Esophagus muscularis mucosa (tissue), 4 donors: ENCODE measurements around the gene DCST2. TPM values are rescaled to one million over a fixed set of nuclear protein-coding genes. Genes with fewer than 3 reads are reported as not detected.

Experiments
- DNase-seq: peaks from one replicate; pipeline ENCODE4 v3.0.0-alpha.2; 2017; ENCODE audit errors: extremely low spot score
- H3K27ac ChIP-seq, 4 donors: fragments of 200-600 bp; sonication (generic); replicated peaks in 1 of 4; 1 replicate in 3 of 4; 2 replicates in 1 of 4; pipeline ENCODE4 v1.5.1; 2016 to 2019; ENCODE audit warnings: mild to moderate bottlenecking in 1 of 4
- H3K27me3 ChIP-seq, 4 donors: fragments of 200-600 bp; sonication (generic); one replicate each; pipeline versions ENCODE4 v1.5.1 to v1.6.0; 2016 to 2019
- H3K36me3 ChIP-seq, 4 donors: fragments of 200-600 bp; sonication (generic); one replicate each; pipeline ENCODE4 v1.5.1; 2016 to 2019
- H3K4me1 ChIP-seq, 4 donors: fragments of 200-600 bp; sonication (generic); one replicate each; pipeline ENCODE4 v1.5.1; 2016 to 2019
- H3K4me3 ChIP-seq, 4 donors: fragments of 200-600 bp; sonication (generic); 1 replicate in 2 of 4; 2 replicates in 2 of 4; pipeline ENCODE4 v1.5.1; 2016 to 2019; ENCODE audit warnings: mild to moderate bottlenecking in 4 of 4, moderate library complexity in 1 of 4
- H3K9me3 ChIP-seq, 4 donors: fragments of 200-600 bp; sonication (generic); 1 replicate in 3 of 4; 2 replicates in 1 of 4; pipeline ENCODE4 v1.5.1; 2016 to 2019
- CTCF ChIP-seq, 3 experiments: fragments of 200-600 bp in 2 of 3; fragments of 450-650 bp in 1 of 3; sonication (generic) in 2 of 3; IDR thresholded peaks; one replicate each; pipeline ENCODE4 v1.5.1; 2017 to 2019; ENCODE audit warnings: antibody characterized with exemption in 3 of 3, mild to moderate bottlenecking in 2 of 3, moderate library complexity in 1 of 3
- EP300 ChIP-seq: sonication (generic); formaldehyde crosslinking; IDR thresholded peaks from one replicate; pipeline ENCODE4 v1.6.1; 2017; ENCODE audit warnings: antibody characterized with exemption
- POLR2A ChIP-seq: fragments of 450-650 bp; IDR thresholded peaks from one replicate; pipeline ENCODE4 v1.6.1; 2017; ENCODE audit warnings: antibody characterized with exemption, moderate library complexity, mild to moderate bottlenecking, low read depth
- POLR2AphosphoS5 ChIP-seq, 2 donors: sonication (generic); formaldehyde crosslinking; IDR thresholded peaks; one replicate each; pipeline ENCODE4 v1.6.1; 2017; ENCODE audit warnings: antibody characterized with exemption in 2 of 2
- WGBS: methylation state at CpG from one replicate; pipeline ENCODE4 v1.1.5; 2018; 5-methylcytosine and 5-hydroxymethylcytosine counted together
- intact Hi-C: fragments of 100-400 bp; cut with DNase I; formaldehyde crosslinking; loops from one replicate; pipeline ENCODE4 v1.15.1; 2023
- total RNA-seq, 4 donors: library from RNA; depleted of rRNA; stranded (reverse); fragments of >200 nt; gene quantifications; one replicate each; pipeline versions ENCODE4 v1.1.0 to v1.2.1, GENCODE V29; 2016

The DCST2 gene
- total RNA-seq, 4 donors from 2014 or later = 0.11 to 0.19 TPM; not detected in 2

GRCh38 chr1:155039308-155039669 lies 5.7 kb upstream of the DCST2 start:
- TF ChIP-seq CTCF (IDR thresholded peaks at IDR 0.05) (no peak), EP300 (no peak), POLR2AphosphoS5 (IDR thresholded peaks at IDR 0.05) (no peak), POLR2A (no peak)
- DNase-seq = no peak
- Histone ChIP-seq H3K4me3 (no peak overlapping the region), H3K4me1 (peaks cover 4 to 13% (median 11%) of the 10 kb centered on the region in 4 donors), H3K27me3 (no peaks in the 10 kb centered on the region), H3K36me3 (no peaks in the 10 kb centered on the region), H3K9me3 (no peaks in the 10 kb centered on the region), H3K27ac (no peak overlapping the region)
- WGBS = 67% methylated on average over 2 of the region's 4 CpGs
- intact Hi-C loops = no loop called here

GRCh38 chr1:155038602-155039307 lies 5.2 kb upstream of the DCST2 start:
- H3K36me3 ChIP-seq = no peaks in the 10 kb centered on the region
- TF ChIP-seq POLR2AphosphoS5 (IDR thresholded peaks at IDR 0.05) (no peak), EP300 (no peak), POLR2A (no peak), CTCF (IDR thresholded peaks at IDR 0.05) (no peak)
- H3K4me3 ChIP-seq = no peak overlapping the region
- no peaks in the 10 kb centered on the region for H3K27me3 ChIP-seq
- H3K9me3 ChIP-seq = no peaks in the 10 kb centered on the region
- no peak for DNase-seq
- H3K4me1 ChIP-seq = peaks cover 4 to 13% (median 11%) of the 10 kb centered on the region in 4 donors
- H3K27ac ChIP-seq = no peak overlapping the region
- intact Hi-C loops = no loop called here
- WGBS = 31% methylated on average over 8 of the region's 8 CpGs

- H3K27me3 ChIP-seq = no peaks in the 10 kb centered on the region
- H3K4me3 ChIP-seq = no peak overlapping the region
- intact Hi-C loops = no loop called here
- no peaks in the 10 kb centered on the region for H3K36me3 ChIP-seq
- H3K4me1 ChIP-seq = peaks cover 4 to 13% (median 11%) of the 10 kb centered on the region in 4 donors
- no peak for DNase-seq
- H3K27ac ChIP-seq = no peak overlapping the region
- no peak for TF ChIP-seq EP300
- TF ChIP-seq POLR2A = no peak
- no peak for TF ChIP-seq POLR2AphosphoS5 (IDR thresholded peaks at IDR 0.05)
- TF ChIP-seq CTCF (IDR thresholded peaks at IDR 0.05) = no peak
- 90% methylated on average over 6 of the region's 6 CpGs for WGBS
- H3K9me3 ChIP-seq = no peaks in the 10 kb centered on the region
Measured at GRCh38 chr1:155037851-155038441, 4.4 kb upstream of the DCST2 start.

- H3K27ac ChIP-seq = no peak overlapping the region
- no peaks in the 10 kb centered on the region for H3K27me3 ChIP-seq
- no peaks in the 10 kb centered on the region for H3K36me3 ChIP-seq
- H3K4me3 ChIP-seq = no peak overlapping the region
- DNase-seq = no peak
- no peaks in the 10 kb centered on the region for H3K9me3 ChIP-seq
- intact Hi-C loops = no loop called here
- peaks cover 4 to 13% (median 11%) of the 10 kb centered on the region in 4 donors for H3K4me1 ChIP-seq
- TF ChIP-seq CTCF (IDR thresholded peaks at IDR 0.05) (no peak), POLR2AphosphoS5 (IDR thresholded peaks at IDR 0.05) (no peak), EP300 (no peak), POLR2A (no peak)
- WGBS = 89% methylated on average over 1 of the region's 3 CpGs
Measured at GRCh38 chr1:155037043-155037442, 3.5 kb upstream of the DCST2 start.
